Endothelial cell of umbilical vein (primary cell): ENCODE results near the gene DUSP6. TPM values are rescaled to one million over a fixed set of nuclear protein-coding genes. Genes with fewer than 3 reads are reported as not detected.

ENCODE experiments used
- BruUV-seq: library from RNA; stranded (reverse); fragments of 400-500 nt; replicated peaks from 2 replicates; lab custom pipeline; 2021; lab: Mats Ljungman, UMichigan
- CTCF ChIA-PET: fragments of 300-600, 350-600 bp; sonication (Branson Sonifier 250); formaldehyde crosslinking; loops from one replicate; lab custom pipeline; 2021; ENCODE audit warnings: antibody characterized with exemption, inconsistent platforms; lab: Charles Lee
- POLR2A ChIA-PET: fragments of 300-600, 350-600 bp; sonication (Branson Sonifier 250); formaldehyde crosslinking; loops from one replicate; lab custom pipeline; 2021; ENCODE audit warnings: antibody characterized with exemption, inconsistent platforms; lab: Charles Lee
- DNase-seq: peaks from one replicate; pipeline ENCODE4 v3.0.0-alpha.2; 2011; ENCODE audit warnings: low read depth, low spot score
- FAIRE-seq: peaks from 2 replicates; lab custom pipeline; 2011; peaks lifted over from hg19 to GRCh38; lab: Jason Lieb, UNC
- H2AFZ ChIP-seq: 2 replicates; pipeline ENCODE4 v1.6.0; 2012; ENCODE audit warnings: low read depth, low read length, control low read depth, inconsistent platforms
- H3K27ac ChIP-seq: 2 replicates; pipeline ENCODE4 v1.5.1; 2011; ENCODE audit warnings: low read depth, mild to moderate bottlenecking, control low read depth, low read length, moderate library complexity; ENCODE audit not compliant: insufficient read depth
- H3K27me3 ChIP-seq, 2 experiments: 2 replicates each; pipeline versions ENCODE4 v1.6.0 to v1.6.1; 2011; ENCODE audit warnings: low read length in 2 of 2, mixed read lengths in 1 of 2; ENCODE audit not compliant: control insufficient read depth in 2 of 2, insufficient read depth in 2 of 2
- H3K36me3 ChIP-seq, 2 experiments: 2 replicates in 1 of 2; 3 replicates in 1 of 2; pipeline ENCODE4 v1.5.1; 2011; ENCODE audit warnings: low read length in 2 of 2, mild to moderate bottlenecking in 1 of 2, moderate library complexity in 1 of 2; ENCODE audit not compliant: control insufficient read depth in 2 of 2, insufficient read depth in 2 of 2; ENCODE audit errors: extremely low read depth in 1 of 2
- H3K4me1 ChIP-seq: 3 replicates; pipeline ENCODE4 v1.5.1; 2011; ENCODE audit warnings: mild to moderate bottlenecking, low read length; ENCODE audit not compliant: control insufficient read depth, insufficient read depth; ENCODE audit errors: extremely low read depth
- H3K4me2 ChIP-seq: 2 replicates; pipeline ENCODE4 v1.6.1; 2011; ENCODE audit warnings: low read length, control low read depth, mixed read lengths; ENCODE audit not compliant: insufficient read depth
- H3K4me3 ChIP-seq, 3 experiments: fragments of 200-600 bp in 1 of 3; sonication (generic), shearing (Covaris generic) in 1 of 3; replicated peaks in 1 of 3; 2 replicates each; pipeline ENCODE4 v1.5.1; 2011 to 2016; ENCODE audit warnings: control low read depth in 3 of 3, low read length in 3 of 3, mild to moderate bottlenecking in 2 of 3, inconsistent platforms in 1 of 3, low read depth in 1 of 3, moderate library complexity in 1 of 3; ENCODE audit not compliant: insufficient read depth in 1 of 3
- H3K79me2 ChIP-seq: 2 replicates; pipeline ENCODE4 v1.6.0; 2012; ENCODE audit warnings: low read length, inconsistent platforms; ENCODE audit not compliant: control insufficient read depth, insufficient read depth
- H3K9ac ChIP-seq: replicated peaks from 2 replicates; pipeline ENCODE3; 2011; ENCODE audit warnings: low read length, control low read depth; ENCODE audit not compliant: insufficient read depth; ENCODE audit errors: extremely low read depth
- H3K9me1 ChIP-seq: replicated peaks from 3 replicates; pipeline ENCODE4 v1.6.0; 2011; ENCODE audit warnings: mild to moderate bottlenecking, low read length; ENCODE audit not compliant: control insufficient read depth, insufficient read depth; ENCODE audit errors: extremely low read depth
- H3K9me3 ChIP-seq: replicated peaks from 2 replicates; pipeline ENCODE4 v1.5.1; 2012; ENCODE audit warnings: low read length, inconsistent platforms; ENCODE audit not compliant: control insufficient read depth, insufficient read depth
- H4K20me1 ChIP-seq: replicated peaks from 2 replicates; pipeline ENCODE3; 2011; ENCODE audit warnings: mild to moderate bottlenecking, low read length; ENCODE audit not compliant: control insufficient read depth, insufficient read depth; ENCODE audit errors: extremely low read depth
- CTCF ChIP-seq, 2 donors: IDR thresholded peaks; 1 replicate in 1 of 2; 2 replicates in 1 of 2; pipeline ENCODE4 v1.5.1; 2011; ENCODE audit warnings: low read length in 2 of 2, mild to moderate bottlenecking in 2 of 2, moderate library complexity in 2 of 2, control low read depth in 1 of 2, inconsistent platforms in 1 of 2, low read depth in 1 of 2; ENCODE audit not compliant: insufficient read depth in 1 of 2; ENCODE audit errors: extremely low read depth in 1 of 2
- EZH2 ChIP-seq: IDR thresholded peaks from 2 replicates; pipeline ENCODE4 v1.6.1; 2012; ENCODE audit warnings: borderline replicate concordance, low read depth, mild to moderate bottlenecking, moderate library complexity, low read length, inconsistent platforms; ENCODE audit not compliant: severe bottlenecking
- FOS ChIP-seq: IDR thresholded peaks from 2 replicates; pipeline ENCODE4 v1.6.1; 2011; ENCODE audit warnings: mild to moderate bottlenecking, low read length, moderate library complexity, borderline replicate concordance; ENCODE audit not compliant: insufficient read depth
- GATA2 ChIP-seq: IDR thresholded peaks from 2 replicates; pipeline ENCODE4 v1.7.0; 2011; ENCODE audit warnings: low read depth, mild to moderate bottlenecking, moderate library complexity, mixed read lengths, low read length; ENCODE audit not compliant: insufficient read length, insufficient read depth
- JUN ChIP-seq: IDR thresholded peaks from 2 replicates; pipeline ENCODE4 v1.6.1; 2011; ENCODE audit warnings: borderline replicate concordance, low read depth; ENCODE audit not compliant: insufficient read length, insufficient read depth
- MYC ChIP-seq: IDR thresholded peaks from one replicate; pipeline ENCODE4 v1.6.1; 2011; ENCODE audit warnings: mild to moderate bottlenecking, low read depth, low read length
- POLR2A ChIP-seq: IDR thresholded peaks from 2 replicates; pipeline ENCODE4 v1.6.1; 2012; ENCODE audit warnings: low read depth, mild to moderate bottlenecking, control low read depth, low read length
- POLR2AphosphoS5 ChIP-seq: IDR thresholded peaks from 2 replicates; pipeline ENCODE4 v1.6.1; 2012; ENCODE audit warnings: low read depth, mild to moderate bottlenecking, control low read depth, low read length, moderate library complexity; ENCODE audit not compliant: insufficient read depth
- dilution Hi-C: fragments of 300-500 bp; cut with MboI; formaldehyde crosslinking; loops from one replicate; pipeline ENCODE4 v1.15.0; 2019; ENCODE audit warnings: low sequenced_read_pairs; ENCODE audit not compliant: extremely low pct_ligation_motif_present
- intact Hi-C: fragments of 100-400 bp; cut with micrococcal nuclease; formaldehyde crosslinking; loops from one replicate; pipeline ENCODE4 v1.10.0; 2022
- polyA plus RNA-seq, 4 experiments: library from polyadenylated mRNA; depleted of rRNA in 3 of 4; stranded (reverse) in 3 of 4; unstranded in 1 of 4; fragments of >200 nt; gene quantifications; 2 replicates each; pipeline versions ENCODE4 v1.2.1 to v1.2.3, GENCODE V29; 2011 to 2012; ENCODE audit warnings: missing spikeins in 1 of 4
- total RNA-seq: library from RNA; stranded (reverse); gene quantifications from 2 replicates; pipeline ENCODE4 v1.2.3, GENCODE V29; 2021
- TF ChIP-seq, protein P1 (sequence below): IDR thresholded peaks from 2 replicates; pipeline ENCODE4 v1.6.1; 2011; ENCODE audit not compliant: insufficient read depth, insufficient read length

Gene DUSP6
- total and polyA plus RNA-seq, 2 donors (not counting 3 experiments of a cell fraction or from before 2014, with no cell fraction given): 148 to 149 TPM

- H3K36me3 ChIP-seq: no peaks in the 10 kb centered on the region
- no peaks in the 10 kb centered on the region for H3K27me3 ChIP-seq
- intact Hi-C loops (no loop called here), dilution Hi-C loops (no loop called here)
- H3K9me3 ChIP-seq: no peaks in the 10 kb centered on the region
- H3K4me1 ChIP-seq: peaks cover 38% of the 10 kb centered on the region
- BruUV-seq: no TSS peak
- POLR2A ChIA-PET: no interaction called here
- DNase-seq (no peak), FAIRE-seq (no peak)
- no peaks in the 10 kb centered on the region for H4K20me1 ChIP-seq
- no peaks in the 10 kb centered on the region for H3K9me1 ChIP-seq
- no peak overlapping the region for H3K4me3 ChIP-seq
- TF ChIP-seq MYC (no peak), EZH2 (no peak), FOS (no peak), POLR2A (no peak), POLR2AphosphoS5 (no peak), CTCF (IDR thresholded peaks at IDR 0.05; ENCODE audit: extremely low read depth in 1 of 2, insufficient read depth in 1 of 2, low read depth in 1 of 2, low read length in 2 of 2) (no peak), JUN (no peak), GATA2 (no peak)
- TF ChIP-seq, protein P1, sequence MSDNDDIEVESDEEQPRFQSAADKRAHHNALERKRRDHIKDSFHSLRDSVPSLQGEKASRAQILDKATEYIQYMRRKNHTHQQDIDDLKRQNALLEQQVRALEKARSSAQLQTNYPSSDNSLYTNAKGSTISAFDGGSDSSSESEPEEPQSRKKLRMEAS: no peak
- H3K4me2 ChIP-seq: no peak overlapping the region
- CTCF ChIA-PET: no interaction called here
- no peak overlapping the region for H3K9ac ChIP-seq
- H2AFZ ChIP-seq: no peak overlapping the region
- H3K79me2 ChIP-seq: no peaks in the 10 kb centered on the region
- no peak overlapping the region for H3K27ac ChIP-seq
Measured at GRCh38 chr12:89366676-89367364, 14.5 kb upstream of the DUSP6 start.
